HG03342 (cell line): ENCODE results near the gene IL17RA.

Source experiments
- ATAC-seq: cut with Tn5 transposase; IDR thresholded peaks from one replicate; pipeline ENCODE4 v1.9.1; 2021; ENCODE audit warnings: mild to moderate bottlenecking, moderate library complexity; ENCODE audit not compliant: unreplicated experiment

Gene IL17RA, protein sequence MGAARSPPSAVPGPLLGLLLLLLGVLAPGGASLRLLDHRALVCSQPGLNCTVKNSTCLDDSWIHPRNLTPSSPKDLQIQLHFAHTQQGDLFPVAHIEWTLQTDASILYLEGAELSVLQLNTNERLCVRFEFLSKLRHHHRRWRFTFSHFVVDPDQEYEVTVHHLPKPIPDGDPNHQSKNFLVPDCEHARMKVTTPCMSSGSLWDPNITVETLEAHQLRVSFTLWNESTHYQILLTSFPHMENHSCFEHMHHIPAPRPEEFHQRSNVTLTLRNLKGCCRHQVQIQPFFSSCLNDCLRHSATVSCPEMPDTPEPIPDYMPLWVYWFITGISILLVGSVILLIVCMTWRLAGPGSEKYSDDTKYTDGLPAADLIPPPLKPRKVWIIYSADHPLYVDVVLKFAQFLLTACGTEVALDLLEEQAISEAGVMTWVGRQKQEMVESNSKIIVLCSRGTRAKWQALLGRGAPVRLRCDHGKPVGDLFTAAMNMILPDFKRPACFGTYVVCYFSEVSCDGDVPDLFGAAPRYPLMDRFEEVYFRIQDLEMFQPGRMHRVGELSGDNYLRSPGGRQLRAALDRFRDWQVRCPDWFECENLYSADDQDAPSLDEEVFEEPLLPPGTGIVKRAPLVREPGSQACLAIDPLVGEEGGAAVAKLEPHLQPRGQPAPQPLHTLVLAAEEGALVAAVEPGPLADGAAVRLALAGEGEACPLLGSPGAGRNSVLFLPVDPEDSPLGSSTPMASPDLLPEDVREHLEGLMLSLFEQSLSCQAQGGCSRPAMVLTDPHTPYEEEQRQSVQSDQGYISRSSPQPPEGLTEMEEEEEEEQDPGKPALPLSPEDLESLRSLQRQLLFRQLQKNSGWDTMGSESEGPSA

DNA sequence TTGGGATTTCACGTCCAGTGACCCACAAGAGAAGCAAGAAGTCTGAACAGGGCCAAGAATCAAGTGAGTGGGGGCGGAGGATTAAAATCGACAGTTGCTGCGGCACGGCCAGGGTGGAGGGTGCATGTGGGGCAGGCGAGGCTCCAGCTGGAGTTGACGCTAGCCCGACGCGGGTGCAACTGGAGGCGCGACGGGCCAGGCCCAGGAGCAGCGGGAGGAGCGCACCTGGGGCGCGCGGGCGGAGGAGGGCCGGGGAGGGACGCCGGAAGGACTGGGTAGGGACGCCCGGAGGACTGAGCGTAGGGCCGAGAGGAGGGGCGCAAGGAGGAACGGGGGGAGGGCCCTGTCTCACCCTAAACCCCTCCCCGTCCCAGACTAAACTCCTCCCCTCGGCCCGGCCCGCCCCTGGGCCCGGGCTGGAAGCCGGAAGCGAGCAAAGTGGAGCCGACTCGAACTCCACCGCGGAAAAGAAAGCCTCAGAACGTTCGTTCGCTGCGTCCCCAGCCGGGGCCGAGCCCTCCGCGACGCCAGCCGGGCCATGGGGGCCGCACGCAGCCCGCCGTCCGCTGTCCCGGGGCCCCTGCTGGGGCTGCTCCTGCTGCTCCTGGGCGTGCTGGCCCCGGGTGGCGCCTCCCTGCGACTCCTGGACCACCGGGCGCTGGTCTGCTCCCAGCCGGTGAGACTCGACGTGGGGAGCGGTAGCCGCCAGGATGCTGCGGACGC, at the start of gene IL17RA:
IL17RA (plus strand) TSS at position 447 of the 723 bp plus-strand sequence; CDS start at position 539, 92 bp downstream.
- ATAC-seq: peak; percentile 91

DNA sequence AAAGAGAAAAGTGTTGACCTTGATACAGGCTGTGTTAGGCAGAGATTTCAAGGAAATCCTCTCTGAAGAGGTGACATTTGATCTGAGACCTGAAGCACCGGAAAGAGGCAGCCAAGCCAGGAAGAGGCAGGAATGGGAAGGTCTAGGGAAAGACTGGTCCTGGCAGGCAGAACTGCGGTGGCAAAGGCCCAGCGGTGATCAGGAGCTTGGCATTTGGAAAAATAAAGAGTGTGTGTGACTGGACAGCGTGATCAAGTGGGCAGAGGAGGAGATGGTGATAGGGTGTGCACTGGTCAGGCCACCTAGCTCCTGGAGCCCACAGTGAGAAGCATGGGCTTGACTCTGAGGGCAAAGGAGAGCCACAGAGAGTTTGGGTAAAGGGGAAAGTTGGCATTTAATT, 49.6 kb upstream of the IL17RA start:
- ATAC-seq: no peak

DNA sequence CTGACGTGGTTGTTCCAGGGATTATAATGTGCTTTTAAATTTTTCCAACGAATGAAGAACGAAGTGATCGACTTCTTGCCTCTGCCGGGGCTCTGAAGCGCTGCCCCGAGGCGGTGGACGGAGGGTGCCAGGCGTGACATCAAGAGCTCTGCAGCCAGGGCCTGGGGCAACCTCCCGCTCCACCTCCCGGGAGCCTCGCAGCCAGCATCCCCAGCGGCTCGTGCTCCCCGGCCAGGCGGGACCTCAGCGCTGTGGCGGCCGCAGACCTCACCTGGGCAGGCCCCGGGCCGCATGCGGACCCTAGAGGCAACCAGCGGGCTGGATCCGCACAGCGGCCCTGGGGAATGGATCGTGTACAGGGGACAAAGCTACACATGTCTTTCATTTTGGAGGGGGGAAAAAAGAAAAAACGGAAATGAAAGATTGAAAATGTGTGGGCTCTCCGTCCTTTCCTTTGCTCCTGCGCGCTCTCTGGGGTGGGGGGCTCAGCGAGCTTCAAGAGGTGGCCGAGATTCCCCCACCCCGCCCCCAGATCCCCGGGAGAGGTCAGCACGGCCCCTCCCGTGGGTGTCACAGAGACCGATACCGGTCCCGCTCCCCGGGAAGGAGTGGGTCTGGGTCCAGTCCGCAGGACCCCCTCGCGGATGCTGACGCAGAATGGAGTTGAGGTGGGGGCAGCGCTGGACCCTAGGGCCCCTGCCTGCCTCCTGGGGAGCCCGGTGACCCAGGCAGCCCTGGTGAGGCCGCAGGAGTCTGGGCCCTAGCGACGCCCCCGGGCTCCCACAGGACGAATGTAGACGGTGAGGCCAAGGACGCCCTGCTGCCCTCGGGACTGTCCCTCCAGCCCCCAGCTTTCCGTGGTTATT, 48.6 kb upstream of the IL17RA start:
- peak; percentile 16 for ATAC-seq

DNA sequence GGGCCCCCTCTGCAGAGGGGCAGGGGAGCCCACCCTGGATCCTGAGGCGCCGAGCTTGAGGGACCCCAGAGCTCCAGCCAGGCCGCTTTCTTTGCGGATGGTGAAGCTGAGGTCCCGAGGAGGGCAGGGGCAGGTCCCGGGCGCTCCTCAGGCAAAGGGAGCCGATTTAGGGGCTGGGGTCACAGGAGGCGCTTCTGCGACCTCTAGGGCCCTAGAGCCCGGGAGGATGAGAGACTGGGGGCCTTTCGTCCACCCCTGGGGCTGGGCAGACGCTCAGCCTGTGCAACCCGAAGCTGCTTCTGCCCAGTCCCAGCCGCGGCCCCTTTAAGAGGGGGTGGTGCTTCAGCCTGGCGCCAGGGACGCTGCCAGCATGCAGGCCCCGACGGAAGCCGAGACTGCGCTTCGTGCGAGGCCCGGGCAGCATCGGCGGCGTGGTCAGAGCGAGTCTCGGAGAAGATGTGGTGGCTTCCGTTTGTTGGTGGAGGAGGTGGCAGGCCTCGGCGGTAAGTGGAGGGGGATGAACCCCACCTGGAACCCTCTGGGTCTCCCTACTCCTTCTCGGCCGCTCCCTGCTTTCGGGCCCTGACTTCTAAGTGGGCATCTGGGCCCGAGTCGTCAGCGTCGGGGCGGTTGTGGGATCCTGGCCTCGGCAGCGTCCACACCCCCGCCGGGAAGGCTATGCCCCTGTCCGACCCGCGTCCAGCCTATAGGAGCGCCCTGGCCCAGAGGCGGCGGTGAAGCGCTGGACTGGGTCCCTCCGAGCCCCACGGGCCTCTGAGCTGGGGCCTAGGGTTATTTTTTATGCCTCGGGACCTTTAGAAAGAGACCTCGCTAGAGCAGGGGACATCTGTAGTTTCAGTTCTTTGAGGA, 47.7 kb upstream of the IL17RA start:
- peak; percentile 67 for ATAC-seq

DNA sequence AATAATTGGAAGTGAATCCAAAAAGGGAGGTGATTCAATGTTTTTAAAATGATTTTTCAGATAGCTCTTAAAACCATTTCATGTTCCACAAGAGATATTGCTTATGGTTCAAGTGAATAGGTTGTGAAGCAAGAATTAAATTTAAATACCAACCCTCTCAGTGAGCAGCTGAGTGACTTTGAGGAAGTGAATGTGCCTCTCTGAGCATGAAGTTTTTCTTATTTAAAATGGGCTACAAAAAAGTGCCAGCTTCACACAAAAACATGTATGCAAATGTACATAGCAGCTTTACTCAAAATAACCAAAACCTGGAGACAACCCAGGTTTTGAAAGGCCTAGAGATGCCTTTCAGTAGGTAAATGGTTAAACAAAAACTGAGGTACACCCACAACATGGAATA, 41.3 kb upstream of the IL17RA start:
- no peak for ATAC-seq

DNA sequence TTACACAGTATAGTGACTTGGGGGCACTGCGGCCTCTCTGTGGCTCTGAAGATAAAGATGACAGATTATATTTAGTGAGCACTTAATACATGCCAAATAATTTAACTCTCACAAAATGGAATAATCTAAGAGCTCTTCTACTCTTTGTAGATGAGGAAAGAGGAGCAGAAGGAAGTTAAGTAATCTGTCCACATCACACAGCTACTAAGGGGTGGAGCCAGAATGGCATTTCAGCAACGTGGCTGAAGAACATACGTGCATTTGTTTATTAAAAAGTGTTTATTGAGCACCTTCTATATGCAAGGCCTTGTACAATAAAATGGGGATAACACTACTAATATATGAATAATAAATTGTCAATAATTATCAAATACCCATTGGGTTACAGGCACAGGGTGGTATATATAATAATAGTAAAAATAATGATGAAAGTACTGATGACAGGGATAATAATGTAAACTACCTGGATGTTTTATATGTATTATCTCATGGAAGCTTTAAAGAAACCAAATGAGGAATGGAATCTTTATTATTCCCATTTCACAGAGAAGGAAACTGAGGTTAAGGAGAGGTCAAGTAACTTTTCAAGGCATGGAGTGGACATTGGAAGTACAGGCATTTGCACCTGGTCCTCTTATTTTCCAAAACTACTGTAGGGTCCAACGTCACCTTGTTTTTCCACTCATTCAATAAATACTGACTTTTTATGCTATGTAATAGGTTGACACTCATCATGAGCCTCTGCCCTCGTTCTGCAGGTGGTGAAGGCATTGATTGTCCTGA, 38.0 kb upstream of the IL17RA start:
- ATAC-seq: no peak

DNA sequence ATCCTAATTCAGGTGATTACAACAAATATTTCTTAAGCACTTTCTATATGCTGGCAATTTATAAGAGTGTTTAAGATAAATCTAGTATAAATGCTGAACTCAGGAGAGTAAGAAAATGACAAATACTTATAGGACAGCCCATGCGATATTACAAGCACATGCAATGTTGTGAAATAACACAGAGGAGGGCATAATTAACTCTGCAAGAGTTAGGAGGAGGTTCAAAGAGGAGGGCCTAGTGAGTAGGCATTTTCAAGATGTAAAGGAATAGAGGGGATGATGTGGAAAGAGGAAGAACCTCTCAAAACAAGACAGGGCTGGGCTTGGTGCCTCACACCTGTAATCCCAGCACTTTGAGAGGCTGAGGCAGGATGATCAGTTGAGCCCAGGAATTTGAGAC, 37.1 kb upstream of the IL17RA start:
- ATAC-seq: no peak

DNA sequence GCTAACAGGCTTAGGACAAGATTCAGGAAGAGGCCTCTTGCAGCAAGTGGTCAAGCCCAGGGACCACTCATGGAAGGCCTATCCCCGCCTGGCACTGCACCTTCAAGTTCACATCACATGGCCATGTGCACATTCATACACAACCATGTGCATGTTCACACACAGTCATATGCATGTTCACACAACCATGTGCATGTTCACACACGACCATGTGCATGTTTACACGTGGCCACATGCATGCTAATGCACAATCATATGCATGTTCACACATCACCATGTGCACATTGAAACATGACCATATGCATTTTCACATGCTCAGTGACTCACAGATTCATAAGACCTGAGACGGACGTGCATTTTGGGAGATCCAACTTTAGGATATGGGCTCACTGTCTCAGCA, 28.7 kb upstream of the IL17RA start:
- ATAC-seq: no peak

DNA sequence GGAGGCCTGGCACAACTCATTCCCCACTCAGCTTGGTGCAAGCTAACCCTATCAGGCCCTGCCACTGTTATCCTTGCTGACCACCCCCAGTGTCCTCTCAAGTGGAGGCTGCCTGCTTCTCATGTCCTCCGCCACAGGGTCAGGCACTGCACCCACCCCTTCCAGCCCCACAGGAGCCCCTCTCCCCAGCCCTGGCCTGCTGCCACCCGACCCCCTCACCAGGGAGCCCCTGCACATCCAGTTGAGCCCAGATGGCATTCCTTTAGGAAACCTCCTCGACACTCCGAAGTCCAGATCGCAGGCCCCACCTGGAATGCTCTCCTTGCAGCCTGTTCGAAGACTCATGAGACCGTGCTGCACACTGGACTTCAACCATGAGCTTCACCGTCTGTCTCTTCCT, 28.0 kb upstream of the IL17RA start:
- ATAC-seq: no peak

DNA sequence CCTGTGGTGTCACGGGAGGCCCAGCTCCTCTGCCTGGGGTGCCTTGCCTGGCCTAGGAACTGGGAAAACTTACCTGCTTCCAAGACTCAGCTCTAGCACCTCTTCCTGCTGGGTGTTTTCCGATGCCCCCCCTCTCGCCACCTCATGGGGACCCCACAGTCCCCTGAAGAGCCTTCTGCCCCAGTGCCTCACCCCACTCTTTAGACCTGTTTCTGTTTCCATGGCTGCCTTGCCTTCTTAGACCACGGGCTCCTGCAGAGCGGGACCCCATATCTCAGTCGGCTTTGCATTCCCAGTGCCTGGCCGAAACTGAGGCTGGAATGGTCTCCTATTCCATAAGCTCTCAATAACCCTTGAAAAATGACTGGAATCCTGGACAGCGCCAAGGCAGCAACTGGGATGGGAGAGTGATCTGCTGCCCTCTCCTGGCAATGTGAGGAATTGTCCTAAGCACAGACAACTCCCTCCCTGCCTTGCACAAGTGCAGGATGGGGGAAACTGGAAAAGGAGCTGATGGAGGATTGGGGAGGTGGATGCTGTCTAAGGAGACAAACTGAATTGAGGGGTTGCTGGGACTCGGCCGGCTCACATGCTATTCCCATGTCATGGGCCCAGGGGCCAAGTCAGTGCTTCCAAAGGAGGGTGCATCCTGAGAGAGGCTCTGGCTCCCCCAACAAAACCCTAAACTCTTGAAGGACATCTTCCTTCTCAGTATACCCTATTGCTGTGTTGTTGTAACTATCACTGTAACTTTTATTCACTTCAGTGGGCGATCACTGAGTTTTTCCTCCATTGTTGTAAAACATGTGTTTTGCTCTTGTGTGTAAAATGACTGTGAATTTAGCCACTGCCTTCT, 26.6 kb upstream of the IL17RA start:
- no peak for ATAC-seq

DNA sequence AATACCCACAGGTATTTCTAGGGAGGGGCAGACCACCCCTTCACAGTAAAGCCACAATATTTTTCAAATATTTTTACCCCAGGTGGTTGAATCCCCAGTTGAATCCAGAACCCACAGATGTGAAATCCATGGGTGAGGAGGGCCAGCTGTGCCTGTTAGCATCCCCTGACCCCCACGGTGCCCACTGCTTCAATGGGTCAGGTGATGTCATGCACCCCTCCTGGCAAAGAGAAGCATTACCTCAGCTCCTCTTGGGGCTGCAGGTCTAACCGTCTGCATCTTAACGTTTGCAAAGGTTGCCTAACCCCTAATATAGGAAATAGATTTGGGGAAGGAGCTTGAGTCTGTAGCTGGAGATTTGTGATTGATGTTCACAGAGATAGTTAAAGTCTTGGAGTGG, 24.7 kb upstream of the IL17RA start:
- no peak for ATAC-seq

DNA sequence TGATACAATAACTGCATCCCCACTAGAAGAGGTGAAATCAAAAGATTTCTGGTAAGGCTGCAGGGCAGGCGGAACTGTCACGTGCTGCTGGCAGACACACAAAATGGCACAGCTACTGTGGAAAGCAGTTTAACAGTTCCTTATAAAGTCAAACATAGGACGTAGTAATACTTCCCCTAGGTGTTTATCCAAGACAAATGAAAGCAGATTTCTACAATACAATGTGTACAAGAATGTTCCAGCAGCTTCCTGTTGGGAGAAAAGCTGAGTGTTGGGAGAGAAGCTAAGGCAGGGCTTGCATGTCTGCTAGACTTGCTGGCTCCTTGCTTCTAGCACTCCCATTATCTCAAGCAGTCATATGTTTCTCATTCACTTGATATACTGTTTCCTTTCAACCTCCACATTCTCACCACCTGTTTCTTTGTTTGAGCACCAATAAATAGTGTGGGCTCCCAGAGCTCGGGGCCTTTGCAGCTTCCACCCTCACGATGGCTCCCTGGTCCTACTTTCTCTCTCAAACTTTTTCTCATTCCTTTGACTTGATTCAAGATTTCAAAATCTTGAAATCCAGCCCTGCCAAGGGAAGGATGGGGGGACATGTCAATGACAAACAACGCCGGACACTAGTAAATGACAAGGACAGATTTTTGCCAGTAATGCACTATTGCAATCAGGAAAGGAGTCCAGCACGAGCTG, 21.2 kb upstream of the IL17RA start:
- ATAC-seq: no peak

DNA sequence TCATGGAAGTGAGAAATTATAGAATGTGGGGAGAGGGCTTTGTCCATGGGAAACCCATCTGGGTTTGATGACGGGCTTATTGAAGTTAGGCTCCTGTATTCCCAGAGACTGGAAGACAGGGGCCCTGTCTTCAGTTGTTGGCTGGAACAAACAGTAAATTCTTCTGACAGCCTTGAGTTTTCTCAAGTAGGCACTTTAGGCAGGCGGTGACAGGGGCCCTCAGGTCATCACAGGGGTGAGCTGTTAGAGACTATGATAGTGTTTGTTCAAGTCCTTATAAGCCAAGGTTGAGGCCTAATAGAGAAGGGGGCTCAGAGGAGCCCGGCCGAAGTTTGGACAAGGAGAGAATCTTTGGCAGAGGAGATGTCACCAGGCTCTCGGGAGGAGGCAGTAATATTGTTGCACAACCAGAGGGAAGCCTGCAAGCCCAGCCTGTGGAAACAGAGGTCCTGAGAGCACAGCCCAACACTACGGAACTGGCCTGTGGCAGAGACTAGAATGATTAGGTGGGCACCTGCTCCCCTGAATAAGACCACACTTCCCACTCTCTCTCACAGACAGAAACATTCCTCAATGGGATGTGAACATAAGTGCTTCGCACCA, 20.2 kb upstream of the IL17RA start:
- no peak for ATAC-seq

DNA sequence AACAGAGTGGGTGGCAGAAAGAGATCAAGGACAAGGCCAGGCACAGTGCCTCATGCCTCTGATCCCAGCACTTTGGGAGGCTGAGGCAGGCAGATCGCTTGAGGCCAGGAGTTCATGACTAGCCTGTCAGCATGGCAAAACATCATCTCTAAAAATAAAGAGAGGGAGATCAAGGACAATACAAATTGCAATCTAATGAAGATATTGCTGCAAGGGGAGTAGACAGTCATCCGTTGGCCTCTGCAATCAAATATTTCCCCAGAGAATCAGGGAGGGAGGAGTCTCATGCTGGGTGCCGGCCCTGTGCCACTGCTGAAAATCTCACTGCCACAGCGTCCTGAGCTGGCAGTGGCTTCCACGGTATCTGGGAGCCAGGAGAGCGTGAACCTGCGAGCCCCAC, 19.4 kb upstream of the IL17RA start:
- no peak for ATAC-seq

DNA sequence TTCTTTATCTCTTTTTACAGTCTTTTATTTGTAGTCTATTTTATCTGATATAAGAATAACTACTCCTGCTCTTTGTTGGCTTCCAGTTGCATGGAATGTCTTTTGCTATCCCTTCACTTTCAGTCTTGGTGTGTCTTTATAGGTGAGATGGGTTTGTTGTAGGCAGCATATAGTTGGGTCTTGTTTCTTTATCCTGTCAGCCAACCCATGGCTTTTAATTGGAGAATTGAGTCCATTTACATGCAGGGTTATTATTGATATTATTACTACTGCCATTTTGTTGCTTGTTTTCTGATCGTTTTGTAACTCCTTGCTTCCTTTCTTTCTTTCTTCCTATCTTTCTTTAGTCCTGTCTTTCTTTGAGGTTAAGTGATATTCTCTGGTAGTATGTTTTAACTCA, 11.9 kb upstream of the IL17RA start:
- no peak for ATAC-seq

DNA sequence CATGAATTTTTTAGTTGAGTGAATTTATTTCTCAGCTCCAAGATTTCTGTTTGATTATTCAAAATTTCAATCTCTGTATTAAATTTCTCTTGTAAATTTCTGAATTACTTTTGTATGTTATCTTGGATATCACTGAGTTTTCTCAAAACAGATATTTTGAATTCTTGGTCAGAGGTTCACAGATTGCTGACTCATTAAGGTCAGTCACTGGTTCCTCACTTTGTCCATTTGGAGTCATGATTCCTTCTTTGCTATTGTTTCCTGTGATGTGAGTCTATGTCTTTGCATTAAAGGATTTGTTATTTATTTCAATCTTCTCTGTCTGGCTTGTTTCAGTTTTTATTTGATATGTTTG, 10.2 kb upstream of the IL17RA start:
- no peak for ATAC-seq

DNA sequence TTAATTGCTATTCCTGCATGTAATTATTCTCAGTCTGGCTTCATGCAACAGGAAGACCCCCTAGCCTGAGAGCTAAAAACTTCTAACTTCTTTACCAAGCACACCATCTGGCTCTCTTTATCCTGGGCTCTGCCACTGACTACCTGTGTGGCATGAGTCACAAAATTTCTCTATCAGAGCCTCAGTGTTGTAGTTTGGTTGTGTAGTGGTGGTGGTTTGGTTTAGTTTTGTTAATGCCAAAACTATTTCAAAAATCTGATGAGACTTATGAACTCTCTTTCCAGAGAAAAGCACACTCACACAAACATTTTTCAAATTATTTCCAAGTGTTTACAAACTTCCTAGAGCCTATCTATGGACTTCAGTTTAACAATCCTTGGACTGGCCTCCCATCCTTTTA, 7.5 kb upstream of the IL17RA start:
- no peak for ATAC-seq
